GM23338 (cell line): ENCODE results near the gene IGSF6. TPM values are rescaled to one million over a fixed set of nuclear protein-coding genes. Genes with fewer than 3 reads are reported as not detected.

ENCODE experiments used
- ATAC-seq: fragments of 200-7000 bp; cut with Tn5 transposase; 3 replicates; pipeline ENCODE4 v1.9.1; 2020
- DNase-seq: peaks from one replicate; pipeline ENCODE4 v3.0.0-alpha.2; 2015; ENCODE audit warnings: low spot score
- H2AFZ ChIP-seq: fragments of 200-600 bp; sonication (generic); 2 replicates; pipeline ENCODE4 v1.8.0; 2016; ENCODE audit warnings: antibody characterized with exemption, mild to moderate bottlenecking, moderate library complexity
- H3F3A ChIP-seq: fragments of 200-600 bp; sonication (generic); replicated peaks from 2 replicates; pipeline ENCODE4 v1.8.0; 2017; ENCODE audit warnings: antibody characterized with exemption, mixed run types, low read depth
- H3K27ac ChIP-seq: fragments of 200-600 bp; sonication (generic); 2 replicates; pipeline ENCODE4 v1.6.1; 2016; ENCODE audit warnings: low read depth
- H3K27me3 ChIP-seq: fragments of 200-600 bp; sonication (generic); 2 replicates; pipeline ENCODE4 v1.8.0; 2016; ENCODE audit warnings: mild to moderate bottlenecking, mixed run types, moderate library complexity; ENCODE audit not compliant: insufficient read depth
- H3K36me3 ChIP-seq: fragments of 200-600 bp; sonication (generic); 2 replicates; pipeline ENCODE4 v1.8.0; 2016; ENCODE audit warnings: mild to moderate bottlenecking; ENCODE audit not compliant: insufficient read depth
- H3K4me1 ChIP-seq: fragments of 200-600 bp; sonication (generic); 2 replicates; pipeline ENCODE4 v1.8.0; 2016; ENCODE audit warnings: mild to moderate bottlenecking, moderate library complexity; ENCODE audit not compliant: insufficient read depth
- H3K4me2 ChIP-seq: fragments of 200-600 bp; sonication (generic); 2 replicates; pipeline ENCODE4 v1.7.1; 2017; ENCODE audit warnings: mixed run types
- H3K4me3 ChIP-seq: fragments of 200-600 bp; sonication (generic); 2 replicates; pipeline ENCODE4 v1.6.1; 2016; ENCODE audit warnings: mixed run types
- H3K79me2 ChIP-seq: fragments of 200-600 bp; sonication (generic); replicated peaks from 2 replicates; pipeline ENCODE4 v1.8.0; 2017; ENCODE audit warnings: mild to moderate bottlenecking; ENCODE audit not compliant: insufficient read depth
- H3K9me2 ChIP-seq: fragments of 200-600 bp; sonication (generic); 2 replicates; pipeline ENCODE4 v1.8.0; 2017; ENCODE audit not compliant: insufficient read depth
- H4K20me1 ChIP-seq: fragments of 200-600 bp; sonication (generic); replicated peaks from 2 replicates; pipeline ENCODE4 v1.8.0; 2017; ENCODE audit warnings: mild to moderate bottlenecking; ENCODE audit not compliant: insufficient read depth
- H3K27ac Mint-ChIP-seq: 2 replicates; pipeline ENCODE4 v1.8.0; 2020; ENCODE audit warnings: inconsistent platforms, mild to moderate bottlenecking, moderate library complexity, mixed read lengths
- H3K27me3 Mint-ChIP-seq: 3 replicates; pipeline ENCODE4 v1.8.0; 2022; ENCODE audit warnings: low read depth, mild to moderate bottlenecking, moderate library complexity, mixed read lengths, inconsistent platforms; ENCODE audit not compliant: insufficient read depth, poor library complexity
- H3K36me3 Mint-ChIP-seq: 3 replicates; pipeline ENCODE4 v1.8.0; 2021; ENCODE audit warnings: low read depth, mild to moderate bottlenecking, inconsistent platforms, moderate library complexity, mixed read lengths
- H3K4me1 Mint-ChIP-seq: 3 replicates; pipeline ENCODE4 v1.8.0; 2020; ENCODE audit warnings: mild to moderate bottlenecking, inconsistent platforms, mixed read lengths
- H3K4me3 Mint-ChIP-seq: 3 replicates; pipeline ENCODE4 v1.8.0; 2021; ENCODE audit warnings: moderate library complexity, mild to moderate bottlenecking, inconsistent platforms, mixed read lengths
- H3K9me3 Mint-ChIP-seq: 3 replicates; pipeline ENCODE4 v1.8.0; 2020; ENCODE audit warnings: moderate library complexity, mild to moderate bottlenecking, inconsistent platforms, mixed read lengths
- CREB1 ChIP-seq: fragments of 250-450 bp; sonication (Bioruptor Pico); IDR thresholded peaks from 2 replicates; pipeline ENCODE4 v1.5.0; 2020; ENCODE audit warnings: low read depth, mild to moderate bottlenecking, moderate library complexity
- EZH2 ChIP-seq: fragments of 200-600 bp; sonication (generic); IDR thresholded peaks from one replicate; pipeline ENCODE4 v1.8.0; 2017; ENCODE audit warnings: antibody characterized with exemption, mild to moderate bottlenecking, low read depth; ENCODE audit not compliant: unreplicated experiment
- EZH2phosphoT487 ChIP-seq: fragments of 200-600 bp; sonication (generic); IDR thresholded peaks from one replicate; pipeline ENCODE4 v1.8.1; 2018; ENCODE audit warnings: antibody characterized with exemption; ENCODE audit not compliant: unreplicated experiment
- JUNB ChIP-seq: IDR thresholded peaks from one replicate; pipeline ENCODE4 v1.6.1; 2016; ENCODE audit warnings: antibody characterized with exemption; ENCODE audit not compliant: unreplicated experiment
- NANOG ChIP-seq: IDR thresholded peaks from 2 replicates; pipeline ENCODE4 v1.6.1; 2016; ENCODE audit warnings: antibody characterized with exemption, borderline replicate concordance
- POLR2AphosphoS5 ChIP-seq: IDR thresholded peaks from 2 replicates; pipeline ENCODE4 v1.6.1; 2016; ENCODE audit warnings: antibody characterized with exemption, low read depth
- STAT1 ChIP-seq: IDR thresholded peaks from one replicate; pipeline ENCODE4 v1.6.1; 2016; ENCODE audit warnings: antibody characterized with exemption; ENCODE audit not compliant: unreplicated experiment
- ZNF114 ChIP-seq: fragments of 250-450 bp; sonication (Bioruptor Pico); IDR thresholded peaks from 2 replicates; pipeline ENCODE4 v1.5.0; 2020; ENCODE audit warnings: mild to moderate bottlenecking, moderate library complexity
- ZNF331 ChIP-seq: fragments of 250-450 bp; sonication (Bioruptor Pico); IDR thresholded peaks from 2 replicates; pipeline ENCODE4 v1.5.0; 2020; ENCODE audit warnings: low read depth, mild to moderate bottlenecking, moderate library complexity
- polyA plus RNA-seq: library from polyadenylated mRNA; unstranded; fragments of >200 nt; fragmentation: Nextera tagmentation; extraction: Ambion mirVana; gene quantifications from 2 replicates; pipeline ENCODE4 v1.2.1, GENCODE V29; 2016
- total RNA-seq: library from RNA; depleted of rRNA; stranded (reverse); fragments of >200 nt; shearing (Covaris generic); gene quantifications from 2 replicates; pipeline ENCODE4 v1.2.3, GENCODE V29; 2014
- TF ChIP-seq, protein P1 (sequence below): IDR thresholded peaks from 2 replicates; pipeline ENCODE4 v1.6.1; 2016; ENCODE audit warnings: antibody characterized with exemption
- TF ChIP-seq, protein P2 (sequence below), 2 experiments: fragments of 200-600 bp in 1 of 2; sonication (generic) in 1 of 2; conservative IDR thresholded peaks; 2 replicates each; pipeline versions ENCODE4 v1.5.1 to v1.6.1; 2016 to 2017; ENCODE audit warnings: antibody characterized with exemption in 2 of 2, low read depth in 2 of 2, mild to moderate bottlenecking in 2 of 2, moderate library complexity in 1 of 2
- TF ChIP-seq, protein P3 (sequence below): IDR thresholded peaks from one replicate; pipeline ENCODE4 v1.6.1; 2018; ENCODE audit warnings: antibody characterized with exemption; ENCODE audit not compliant: unreplicated experiment
- TF ChIP-seq, protein P4 (sequence below): fragments of 250-450 bp; sonication (Bioruptor Pico); IDR thresholded peaks from 2 replicates; pipeline ENCODE4 v1.5.0; 2020; ENCODE audit warnings: mild to moderate bottlenecking, moderate library complexity

IGSF6 gene
- total and polyA plus RNA-seq, 2 experiments from 2014 or later = 0.19 TPM; not detected in 1

DNA sequence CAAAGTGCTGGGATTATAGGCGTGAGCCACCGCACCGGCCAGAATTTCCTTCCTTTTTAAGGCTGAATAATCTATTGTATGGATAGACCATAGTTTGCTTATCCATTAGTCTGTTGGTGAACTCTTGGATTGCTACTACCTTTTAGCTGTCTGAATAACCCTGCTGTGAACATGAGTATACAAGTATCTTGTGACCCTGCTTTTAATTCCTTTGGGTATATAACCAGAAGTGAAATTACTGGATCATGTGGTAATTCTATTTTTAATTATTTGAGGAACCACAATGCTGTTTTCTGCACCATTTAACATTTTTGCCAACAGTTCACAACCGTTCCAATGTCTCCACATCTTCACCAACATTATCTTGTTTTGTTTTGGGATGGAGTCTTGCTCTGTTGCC, 6.7 kb upstream of the IGSF6 start:
- ATAC-seq (no peak), DNase-seq (no peak)
- Histone ChIP-seq H2AFZ (no peak overlapping the region), H3K4me2 (no peak overlapping the region), H3K79me2 (no peaks in the 10 kb centered on the region), H3K4me3 (no peak overlapping the region), H3K36me3 (no peaks in the 10 kb centered on the region), H4K20me1 (no peaks in the 10 kb centered on the region), H3K27ac (no peak overlapping the region), H3K9me2 (no peaks in the 10 kb centered on the region), H3K27me3 (no peaks in the 10 kb centered on the region; the same call in 1 of the 2 replicates), H3F3A (no peaks in the 10 kb centered on the region), H3K4me1 (0 out of 2 replicates have a peak, but pooled peaks cover 3% of the 10 kb centered on the region)
- H3K27ac Mint-ChIP-seq = no peak overlapping the region
- H3K36me3 Mint-ChIP-seq = 0 out of 3 replicates have a peak, but pooled peaks cover 8% of the 10 kb centered on the region
- H3K27me3 Mint-ChIP-seq = peaks cover 13% of the 10 kb centered on the region
- H3K9me3 Mint-ChIP-seq = no peaks in the 10 kb centered on the region
- H3K4me1 Mint-ChIP-seq = no peaks in the 10 kb centered on the region; the same call in 1 of the 3 replicates
- no peak for TF ChIP-seq NANOG
- TF ChIP-seq JUNB = no peak
- TF ChIP-seq, protein P1, sequence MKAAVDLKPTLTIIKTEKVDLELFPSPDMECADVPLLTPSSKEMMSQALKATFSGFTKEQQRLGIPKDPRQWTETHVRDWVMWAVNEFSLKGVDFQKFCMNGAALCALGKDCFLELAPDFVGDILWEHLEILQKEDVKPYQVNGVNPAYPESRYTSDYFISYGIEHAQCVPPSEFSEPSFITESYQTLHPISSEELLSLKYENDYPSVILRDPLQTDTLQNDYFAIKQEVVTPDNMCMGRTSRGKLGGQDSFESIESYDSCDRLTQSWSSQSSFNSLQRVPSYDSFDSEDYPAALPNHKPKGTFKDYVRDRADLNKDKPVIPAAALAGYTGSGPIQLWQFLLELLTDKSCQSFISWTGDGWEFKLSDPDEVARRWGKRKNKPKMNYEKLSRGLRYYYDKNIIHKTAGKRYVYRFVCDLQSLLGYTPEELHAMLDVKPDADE = no peak
- TF ChIP-seq ZNF331 (CRISPR knock-in tag) = no peak
- TF ChIP-seq EZH2 = no peak
- TF ChIP-seq, protein P2, sequence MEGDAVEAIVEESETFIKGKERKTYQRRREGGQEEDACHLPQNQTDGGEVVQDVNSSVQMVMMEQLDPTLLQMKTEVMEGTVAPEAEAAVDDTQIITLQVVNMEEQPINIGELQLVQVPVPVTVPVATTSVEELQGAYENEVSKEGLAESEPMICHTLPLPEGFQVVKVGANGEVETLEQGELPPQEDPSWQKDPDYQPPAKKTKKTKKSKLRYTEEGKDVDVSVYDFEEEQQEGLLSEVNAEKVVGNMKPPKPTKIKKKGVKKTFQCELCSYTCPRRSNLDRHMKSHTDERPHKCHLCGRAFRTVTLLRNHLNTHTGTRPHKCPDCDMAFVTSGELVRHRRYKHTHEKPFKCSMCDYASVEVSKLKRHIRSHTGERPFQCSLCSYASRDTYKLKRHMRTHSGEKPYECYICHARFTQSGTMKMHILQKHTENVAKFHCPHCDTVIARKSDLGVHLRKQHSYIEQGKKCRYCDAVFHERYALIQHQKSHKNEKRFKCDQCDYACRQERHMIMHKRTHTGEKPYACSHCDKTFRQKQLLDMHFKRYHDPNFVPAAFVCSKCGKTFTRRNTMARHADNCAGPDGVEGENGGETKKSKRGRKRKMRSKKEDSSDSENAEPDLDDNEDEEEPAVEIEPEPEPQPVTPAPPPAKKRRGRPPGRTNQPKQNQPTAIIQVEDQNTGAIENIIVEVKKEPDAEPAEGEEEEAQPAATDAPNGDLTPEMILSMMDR (conservative IDR thresholded peaks at IDR 0.05; ENCODE audit: low read depth in 2 of 2) = no peak
- no peak for TF ChIP-seq STAT1
- no peak for TF ChIP-seq POLR2AphosphoS5
- TF ChIP-seq EZH2phosphoT487 = no peak
- TF ChIP-seq, protein P3, sequence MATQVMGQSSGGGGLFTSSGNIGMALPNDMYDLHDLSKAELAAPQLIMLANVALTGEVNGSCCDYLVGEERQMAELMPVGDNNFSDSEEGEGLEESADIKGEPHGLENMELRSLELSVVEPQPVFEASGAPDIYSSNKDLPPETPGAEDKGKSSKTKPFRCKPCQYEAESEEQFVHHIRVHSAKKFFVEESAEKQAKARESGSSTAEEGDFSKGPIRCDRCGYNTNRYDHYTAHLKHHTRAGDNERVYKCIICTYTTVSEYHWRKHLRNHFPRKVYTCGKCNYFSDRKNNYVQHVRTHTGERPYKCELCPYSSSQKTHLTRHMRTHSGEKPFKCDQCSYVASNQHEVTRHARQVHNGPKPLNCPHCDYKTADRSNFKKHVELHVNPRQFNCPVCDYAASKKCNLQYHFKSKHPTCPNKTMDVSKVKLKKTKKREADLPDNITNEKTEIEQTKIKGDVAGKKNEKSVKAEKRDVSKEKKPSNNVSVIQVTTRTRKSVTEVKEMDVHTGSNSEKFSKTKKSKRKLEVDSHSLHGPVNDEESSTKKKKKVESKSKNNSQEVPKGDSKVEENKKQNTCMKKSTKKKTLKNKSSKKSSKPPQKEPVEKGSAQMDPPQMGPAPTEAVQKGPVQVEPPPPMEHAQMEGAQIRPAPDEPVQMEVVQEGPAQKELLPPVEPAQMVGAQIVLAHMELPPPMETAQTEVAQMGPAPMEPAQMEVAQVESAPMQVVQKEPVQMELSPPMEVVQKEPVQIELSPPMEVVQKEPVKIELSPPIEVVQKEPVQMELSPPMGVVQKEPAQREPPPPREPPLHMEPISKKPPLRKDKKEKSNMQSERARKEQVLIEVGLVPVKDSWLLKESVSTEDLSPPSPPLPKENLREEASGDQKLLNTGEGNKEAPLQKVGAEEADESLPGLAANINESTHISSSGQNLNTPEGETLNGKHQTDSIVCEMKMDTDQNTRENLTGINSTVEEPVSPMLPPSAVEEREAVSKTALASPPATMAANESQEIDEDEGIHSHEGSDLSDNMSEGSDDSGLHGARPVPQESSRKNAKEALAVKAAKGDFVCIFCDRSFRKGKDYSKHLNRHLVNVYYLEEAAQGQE = no peak
- TF ChIP-seq, protein P4, sequence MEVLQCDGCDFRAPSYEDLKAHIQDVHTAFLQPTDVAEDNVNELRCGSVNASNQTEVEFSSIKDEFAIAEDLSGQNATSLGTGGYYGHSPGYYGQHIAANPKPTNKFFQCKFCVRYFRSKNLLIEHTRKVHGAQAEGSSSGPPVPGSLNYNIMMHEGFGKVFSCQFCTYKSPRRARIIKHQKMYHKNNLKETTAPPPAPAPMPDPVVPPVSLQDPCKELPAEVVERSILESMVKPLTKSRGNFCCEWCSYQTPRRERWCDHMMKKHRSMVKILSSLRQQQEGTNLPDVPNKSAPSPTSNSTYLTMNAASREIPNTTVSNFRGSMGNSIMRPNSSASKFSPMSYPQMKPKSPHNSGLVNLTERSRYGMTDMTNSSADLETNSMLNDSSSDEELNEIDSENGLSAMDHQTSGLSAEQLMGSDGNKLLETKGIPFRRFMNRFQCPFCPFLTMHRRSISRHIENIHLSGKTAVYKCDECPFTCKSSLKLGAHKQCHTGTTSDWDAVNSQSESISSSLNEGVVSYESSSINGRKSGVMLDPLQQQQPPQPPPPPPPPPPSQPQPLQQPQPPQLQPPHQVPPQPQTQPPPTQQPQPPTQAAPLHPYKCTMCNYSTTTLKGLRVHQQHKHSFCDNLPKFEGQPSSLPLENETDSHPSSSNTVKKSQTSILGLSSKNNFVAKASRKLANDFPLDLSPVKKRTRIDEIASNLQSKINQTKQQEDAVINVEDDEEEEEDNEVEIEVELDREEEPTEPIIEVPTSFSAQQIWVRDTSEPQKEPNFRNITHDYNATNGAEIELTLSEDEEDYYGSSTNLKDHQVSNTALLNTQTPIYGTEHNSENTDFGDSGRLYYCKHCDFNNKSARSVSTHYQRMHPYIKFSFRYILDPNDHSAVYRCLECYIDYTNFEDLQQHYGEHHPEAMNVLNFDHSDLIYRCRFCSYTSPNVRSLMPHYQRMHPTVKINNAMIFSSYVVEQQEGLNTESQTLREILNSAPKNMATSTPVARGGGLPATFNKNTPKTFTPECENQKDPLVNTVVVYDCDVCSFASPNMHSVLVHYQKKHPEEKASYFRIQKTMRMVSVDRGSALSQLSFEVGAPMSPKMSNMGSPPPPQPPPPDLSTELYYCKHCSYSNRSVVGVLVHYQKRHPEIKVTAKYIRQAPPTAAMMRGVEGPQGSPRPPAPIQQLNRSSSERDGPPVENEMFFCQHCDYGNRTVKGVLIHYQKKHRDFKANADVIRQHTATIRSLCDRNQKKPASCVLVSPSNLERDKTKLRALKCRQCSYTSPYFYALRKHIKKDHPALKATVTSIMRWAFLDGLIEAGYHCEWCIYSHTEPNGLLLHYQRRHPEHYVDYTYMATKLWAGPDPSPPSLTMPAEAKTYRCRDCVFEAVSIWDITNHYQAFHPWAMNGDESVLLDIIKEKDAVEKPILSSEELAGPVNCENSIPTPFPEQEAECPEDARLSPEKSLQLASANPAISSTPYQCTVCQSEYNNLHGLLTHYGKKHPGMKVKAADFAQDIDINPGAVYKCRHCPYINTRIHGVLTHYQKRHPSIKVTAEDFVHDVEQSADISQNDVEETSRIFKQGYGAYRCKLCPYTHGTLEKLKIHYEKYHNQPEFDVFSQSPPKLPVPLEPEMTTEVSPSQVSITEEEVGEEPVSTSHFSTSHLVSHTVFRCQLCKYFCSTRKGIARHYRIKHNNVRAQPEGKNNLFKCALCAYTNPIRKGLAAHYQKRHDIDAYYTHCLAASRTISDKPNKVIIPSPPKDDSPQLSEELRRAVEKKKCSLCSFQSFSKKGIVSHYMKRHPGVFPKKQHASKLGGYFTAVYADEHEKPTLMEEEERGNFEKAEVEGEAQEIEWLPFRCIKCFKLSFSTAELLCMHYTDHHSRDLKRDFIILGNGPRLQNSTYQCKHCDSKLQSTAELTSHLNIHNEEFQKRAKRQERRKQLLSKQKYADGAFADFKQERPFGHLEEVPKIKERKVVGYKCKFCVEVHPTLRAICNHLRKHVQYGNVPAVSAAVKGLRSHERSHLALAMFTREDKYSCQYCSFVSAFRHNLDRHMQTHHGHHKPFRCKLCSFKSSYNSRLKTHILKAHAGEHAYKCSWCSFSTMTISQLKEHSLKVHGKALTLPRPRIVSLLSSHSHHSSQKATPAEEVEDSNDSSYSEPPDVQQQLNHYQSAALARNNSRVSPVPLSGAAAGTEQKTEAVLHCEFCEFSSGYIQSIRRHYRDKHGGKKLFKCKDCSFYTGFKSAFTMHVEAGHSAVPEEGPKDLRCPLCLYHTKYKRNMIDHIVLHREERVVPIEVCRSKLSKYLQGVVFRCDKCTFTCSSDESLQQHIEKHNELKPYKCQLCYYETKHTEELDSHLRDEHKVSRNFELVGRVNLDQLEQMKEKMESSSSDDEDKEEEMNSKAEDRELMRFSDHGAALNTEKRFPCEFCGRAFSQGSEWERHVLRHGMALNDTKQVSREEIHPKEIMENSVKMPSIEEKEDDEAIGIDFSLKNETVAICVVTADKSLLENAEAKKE (CRISPR knock-in tag) = no peak
- TF ChIP-seq CREB1 (CRISPR knock-in tag) = no peak
- no peak for TF ChIP-seq ZNF114
- H3K4me3 Mint-ChIP-seq = no peak overlapping the region
